ENCODE measurements around the gene OAS1.

The OAS1 gene

DNA sequence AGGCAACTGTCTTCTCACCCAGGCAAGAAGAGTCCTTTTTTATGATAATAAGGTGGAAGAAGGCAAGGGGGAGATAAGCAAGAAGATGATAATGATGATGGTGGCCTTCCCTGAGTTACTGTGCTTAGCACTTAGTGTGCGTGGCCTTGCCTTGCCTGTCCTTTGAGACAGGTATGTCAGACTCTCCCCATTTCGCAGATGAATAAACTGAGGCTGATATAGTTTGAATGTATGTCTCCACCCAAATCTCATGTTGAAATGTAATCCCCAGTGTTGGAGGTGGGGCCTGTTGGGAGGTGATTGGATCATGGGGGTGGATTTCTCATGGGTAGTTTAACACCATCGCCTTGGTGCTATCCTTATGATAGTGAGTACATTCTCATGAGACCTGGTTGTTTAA lies 23.0 kb downstream of the OAS1 start:
- no peak overlapping the region for H3K27ac ChIP-seq (ENCODE audit: low read depth, low read length)
- H3K79me2 ChIP-seq (ENCODE audit: control insufficient read depth, low read length), result no peaks in the 10 kb centered on the region
- H4K20me1 ChIP-seq (ENCODE audit: control insufficient read depth, insufficient read depth, low read depth, low read length), result no peaks in the 10 kb centered on the region
- H3K27me3 ChIP-seq (ENCODE audit: control insufficient read depth, low read length), result no peaks in the 10 kb centered on the region
- no peak for TF ChIP-seq EZH2phosphoT487 (IDR thresholded peaks at IDR 0.05; ENCODE audit: borderline replicate concordance, low read length)
- TF ChIP-seq, protein P1, sequence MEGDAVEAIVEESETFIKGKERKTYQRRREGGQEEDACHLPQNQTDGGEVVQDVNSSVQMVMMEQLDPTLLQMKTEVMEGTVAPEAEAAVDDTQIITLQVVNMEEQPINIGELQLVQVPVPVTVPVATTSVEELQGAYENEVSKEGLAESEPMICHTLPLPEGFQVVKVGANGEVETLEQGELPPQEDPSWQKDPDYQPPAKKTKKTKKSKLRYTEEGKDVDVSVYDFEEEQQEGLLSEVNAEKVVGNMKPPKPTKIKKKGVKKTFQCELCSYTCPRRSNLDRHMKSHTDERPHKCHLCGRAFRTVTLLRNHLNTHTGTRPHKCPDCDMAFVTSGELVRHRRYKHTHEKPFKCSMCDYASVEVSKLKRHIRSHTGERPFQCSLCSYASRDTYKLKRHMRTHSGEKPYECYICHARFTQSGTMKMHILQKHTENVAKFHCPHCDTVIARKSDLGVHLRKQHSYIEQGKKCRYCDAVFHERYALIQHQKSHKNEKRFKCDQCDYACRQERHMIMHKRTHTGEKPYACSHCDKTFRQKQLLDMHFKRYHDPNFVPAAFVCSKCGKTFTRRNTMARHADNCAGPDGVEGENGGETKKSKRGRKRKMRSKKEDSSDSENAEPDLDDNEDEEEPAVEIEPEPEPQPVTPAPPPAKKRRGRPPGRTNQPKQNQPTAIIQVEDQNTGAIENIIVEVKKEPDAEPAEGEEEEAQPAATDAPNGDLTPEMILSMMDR (IDR thresholded peaks at IDR 0.05; ENCODE audit: low read depth, low read length, poor library complexity, severe bottlenecking), result no peak
- no peak overlapping the region for H3K4me2 ChIP-seq (ENCODE audit: low read length)
- peaks cover 28% of the 10 kb centered on the region for H3K4me1 ChIP-seq (ENCODE audit: control insufficient read depth, low read length)
- no peaks in the 10 kb centered on the region for H3K36me3 ChIP-seq (ENCODE audit: control insufficient read depth, low read length)
- 0 out of 2 replicates have a peak, but pooled peaks cover 3% of the 10 kb centered on the region for H3F3A ChIP-seq (ENCODE audit: control insufficient read depth, insufficient read depth)
- H3K9me3 ChIP-seq (ENCODE audit: control insufficient read depth, insufficient read depth, low read length), result peaks cover 13% of the 10 kb centered on the region
- H3K4me3 ChIP-seq (ENCODE audit: low read length), result no peak overlapping the region
- H3K9me2 ChIP-seq (replicated peaks; ENCODE audit: control insufficient read depth, low read length), result no peaks in the 10 kb centered on the region

GRCh38 chr12:112930350-112930749 lies 23.6 kb downstream of the OAS1 start:
- Histone ChIP-seq H3K4me3 (ENCODE audit: low read length) (no peak overlapping the region), H3K4me2 (ENCODE audit: low read length) (no peak overlapping the region), H3F3A (ENCODE audit: control insufficient read depth, insufficient read depth) (0 out of 2 replicates have a peak, but pooled peaks cover 3% of the 10 kb centered on the region), H3K9me3 (ENCODE audit: control insufficient read depth, insufficient read depth, low read length) (peaks cover 13% of the 10 kb centered on the region), H3K79me2 (ENCODE audit: control insufficient read depth, low read length) (no peaks in the 10 kb centered on the region), H3K27me3 (ENCODE audit: control insufficient read depth, low read length) (no peaks in the 10 kb centered on the region), H4K20me1 (ENCODE audit: control insufficient read depth, insufficient read depth, low read depth, low read length) (no peaks in the 10 kb centered on the region), H3K4me1 (ENCODE audit: control insufficient read depth, low read length) (peaks cover 22% of the 10 kb centered on the region), H3K9me2 (replicated peaks; ENCODE audit: control insufficient read depth, low read length) (no peaks in the 10 kb centered on the region), H3K27ac (ENCODE audit: low read depth, low read length) (no peak overlapping the region), H3K36me3 (ENCODE audit: control insufficient read depth, low read length) (no peaks in the 10 kb centered on the region)
- no peak for TF ChIP-seq EZH2phosphoT487 (IDR thresholded peaks at IDR 0.05; ENCODE audit: borderline replicate concordance, low read length)
- TF ChIP-seq, protein P1 (IDR thresholded peaks at IDR 0.05; ENCODE audit: low read depth, low read length, poor library complexity, severe bottlenecking), result no peak

DNA sequence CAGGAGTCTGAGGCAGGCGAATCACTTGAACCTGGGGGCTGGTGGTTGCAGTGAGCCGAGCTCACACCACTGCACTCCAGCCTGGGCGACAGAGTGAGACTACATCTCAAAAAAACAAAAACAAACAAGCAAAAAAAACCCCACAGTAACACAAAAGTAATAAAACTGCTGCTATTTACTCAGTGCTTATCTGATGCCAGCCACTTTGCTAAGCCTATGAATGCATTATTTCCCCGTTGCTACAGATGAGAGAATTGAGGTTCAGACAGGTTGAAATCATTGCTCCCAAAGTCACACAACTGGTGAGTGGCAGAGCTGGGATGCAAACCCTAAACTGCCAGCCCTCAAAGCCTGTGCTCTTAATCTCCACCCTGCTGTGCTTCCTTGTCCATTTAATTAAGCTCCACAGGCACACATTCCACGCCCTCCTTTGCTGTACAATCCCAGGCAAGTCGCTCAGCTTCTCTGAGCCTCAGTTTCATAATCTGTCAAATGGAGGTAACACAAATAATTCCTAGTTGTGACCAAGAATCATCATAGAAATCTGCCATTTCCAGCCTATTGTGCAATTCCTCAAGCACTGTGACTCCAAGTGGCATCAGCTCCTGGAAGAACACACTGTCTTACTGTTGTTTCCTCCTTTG lies 25.8 kb downstream of the OAS1 start:
- TF ChIP-seq EZH2phosphoT487 (IDR thresholded peaks at IDR 0.05; ENCODE audit: borderline replicate concordance, low read length), result no peak
- TF ChIP-seq, protein P1 (IDR thresholded peaks at IDR 0.05; ENCODE audit: low read depth, low read length, poor library complexity, severe bottlenecking), result no peak
- peaks cover 13% of the 10 kb centered on the region for H3F3A ChIP-seq (ENCODE audit: control insufficient read depth, insufficient read depth)

More for the DNA sequence above, 25.8 kb downstream of the OAS1 start:
- H3K9me2 ChIP-seq (replicated peaks; ENCODE audit: control insufficient read depth, low read length), result no peaks in the 10 kb centered on the region
- peaks cover under 1% of the 10 kb centered on the region for H3K4me1 ChIP-seq (ENCODE audit: control insufficient read depth, low read length)
- no peak overlapping the region for H3K27ac ChIP-seq (ENCODE audit: low read depth, low read length)
- H3K4me2 ChIP-seq (ENCODE audit: low read length), result no peak overlapping the region
- H4K20me1 ChIP-seq (ENCODE audit: control insufficient read depth, insufficient read depth, low read depth, low read length), result no peaks in the 10 kb centered on the region
- no peaks in the 10 kb centered on the region for H3K79me2 ChIP-seq (ENCODE audit: control insufficient read depth, low read length)
- H3K27me3 ChIP-seq (ENCODE audit: control insufficient read depth, low read length), result no peaks in the 10 kb centered on the region
- peaks cover 10% of the 10 kb centered on the region for H3K9me3 ChIP-seq (ENCODE audit: control insufficient read depth, insufficient read depth, low read length)
- no peak overlapping the region for H3K4me3 ChIP-seq (ENCODE audit: low read length)
- no peaks in the 10 kb centered on the region for H3K36me3 ChIP-seq (ENCODE audit: control insufficient read depth, low read length)

All from DOHH2 (cell line).